Cortex of kidney (tissue), 1 donor: ENCODE results near the gene SQOR.

Experiments used
- DNase-seq: peaks from one replicate; lab custom pipeline; 2025; lab: John Stamatoyannopoulos, UW

Gene SQOR

DNA sequence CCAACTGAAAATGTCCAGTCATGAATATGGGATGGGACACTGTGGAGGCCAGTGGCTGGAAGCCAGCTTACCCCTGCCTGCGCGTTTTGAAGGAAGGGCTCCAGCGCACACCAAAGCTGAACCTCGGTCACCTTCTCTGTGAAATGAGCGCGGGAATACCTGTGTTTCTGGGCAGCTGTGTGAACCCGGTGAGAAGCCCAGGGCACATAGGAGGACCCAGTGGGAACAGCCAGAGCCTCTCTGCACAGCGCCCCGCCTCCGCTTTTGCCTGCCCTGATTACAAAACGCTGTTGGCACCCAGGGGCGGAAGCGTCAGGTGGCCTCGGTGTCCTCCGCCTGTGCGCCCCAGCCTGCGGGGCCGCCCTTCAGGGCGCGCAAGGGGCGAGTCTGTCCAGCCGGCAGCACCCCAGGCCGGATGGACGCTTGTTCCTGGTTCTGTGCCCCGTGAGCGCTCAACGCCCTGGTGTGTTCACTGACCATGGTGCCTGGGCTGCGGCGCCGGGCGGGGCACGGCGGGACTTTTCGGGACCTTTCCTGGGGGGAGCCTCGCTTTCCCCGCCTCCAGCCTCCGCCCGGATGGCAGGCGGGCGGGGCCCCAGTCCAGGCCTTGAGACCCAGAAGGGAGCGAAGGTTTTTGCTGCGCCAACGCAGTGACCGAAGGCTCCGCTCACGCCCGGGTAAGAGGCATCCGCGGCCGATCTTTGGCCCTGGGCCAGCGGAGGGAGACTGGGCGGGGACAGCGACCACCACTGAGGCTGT, at the start of gene SQOR:
SQOR (plus strand) TSS at position 598 of the 759 bp plus-strand sequence. CDS start 23,895 bp downstream, outside the sequence.
- DNase-seq: no peak

DNA sequence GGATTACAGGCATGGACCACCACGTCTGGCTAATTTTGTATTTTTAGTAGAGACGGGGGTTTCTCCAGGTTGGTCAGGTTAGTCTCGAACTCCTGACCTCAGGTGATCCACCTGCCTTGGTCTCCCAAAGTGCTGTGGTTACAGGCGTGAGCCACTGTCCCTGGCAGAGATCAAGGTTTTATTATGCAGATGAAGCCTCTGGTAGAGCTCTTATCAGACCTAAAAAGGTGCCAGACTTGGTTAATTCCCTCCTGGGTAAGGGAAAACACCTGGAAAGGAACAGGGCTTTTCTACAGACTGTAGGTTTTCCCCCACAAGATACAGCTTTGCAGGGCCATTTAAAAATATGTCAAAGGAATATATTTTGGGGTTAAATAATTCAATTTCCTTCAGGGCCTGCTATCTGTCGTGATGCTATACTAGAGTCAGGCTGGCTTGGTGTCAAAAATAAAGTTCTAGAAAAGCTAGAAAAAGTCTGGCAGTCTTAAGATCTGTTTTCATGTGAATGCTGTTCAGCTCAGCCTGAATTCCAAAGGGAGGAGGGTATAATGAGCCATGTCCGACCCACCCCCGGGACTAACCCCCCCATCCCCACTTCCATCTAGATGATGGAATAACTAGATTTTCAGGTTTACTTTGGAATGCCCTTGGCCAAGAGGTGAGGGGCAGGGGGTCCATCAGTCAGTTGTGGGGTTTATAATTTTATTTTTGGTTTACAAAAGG, 49.6 kb upstream of the SQOR start:
- no peak for DNase-seq

DNA sequence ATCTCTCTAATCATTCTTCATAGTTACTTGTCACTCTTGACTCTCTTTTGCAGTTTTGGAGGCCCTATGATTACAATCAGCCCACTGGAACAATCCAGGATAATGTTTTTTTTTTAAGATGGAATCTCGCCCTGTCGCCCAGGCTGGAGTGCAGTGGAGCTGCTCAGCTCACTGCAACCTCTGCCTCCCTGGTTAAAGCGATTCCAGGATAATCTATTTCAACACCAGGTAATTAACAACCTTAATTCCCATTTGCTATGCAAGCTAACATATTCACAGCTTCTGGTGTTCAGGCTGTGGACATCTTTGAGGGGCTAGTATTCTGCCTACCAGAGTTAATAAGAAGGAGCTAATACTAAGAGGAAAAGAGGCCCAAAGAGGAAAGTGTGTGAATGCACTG, 48.7 kb upstream of the SQOR start:
- no peak for DNase-seq

DNA sequence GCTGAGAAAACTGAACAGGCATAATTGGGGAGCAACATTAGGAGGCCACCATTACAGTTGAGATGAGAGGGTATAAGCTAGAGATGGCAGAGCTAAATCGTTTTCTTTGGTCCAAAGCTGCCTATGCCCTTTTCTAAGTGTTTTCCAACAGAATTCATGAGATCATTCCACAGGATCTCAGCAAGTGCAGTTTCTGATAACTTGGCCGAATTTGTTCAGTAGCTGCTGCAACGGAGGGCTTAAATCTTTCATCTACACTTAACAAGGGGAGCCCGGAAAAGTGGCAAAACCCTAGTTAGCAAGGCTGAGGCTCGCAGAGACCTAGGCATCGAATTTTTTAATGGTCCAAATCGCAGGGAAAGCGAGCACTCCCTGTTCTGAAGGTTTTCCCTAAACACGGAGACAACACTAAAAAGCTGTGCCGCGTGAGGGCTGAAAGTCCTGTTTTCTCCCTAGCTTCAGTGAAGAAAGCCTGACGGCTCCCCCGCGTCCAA, 48.2 kb upstream of the SQOR start:
- no peak for DNase-seq

DNA sequence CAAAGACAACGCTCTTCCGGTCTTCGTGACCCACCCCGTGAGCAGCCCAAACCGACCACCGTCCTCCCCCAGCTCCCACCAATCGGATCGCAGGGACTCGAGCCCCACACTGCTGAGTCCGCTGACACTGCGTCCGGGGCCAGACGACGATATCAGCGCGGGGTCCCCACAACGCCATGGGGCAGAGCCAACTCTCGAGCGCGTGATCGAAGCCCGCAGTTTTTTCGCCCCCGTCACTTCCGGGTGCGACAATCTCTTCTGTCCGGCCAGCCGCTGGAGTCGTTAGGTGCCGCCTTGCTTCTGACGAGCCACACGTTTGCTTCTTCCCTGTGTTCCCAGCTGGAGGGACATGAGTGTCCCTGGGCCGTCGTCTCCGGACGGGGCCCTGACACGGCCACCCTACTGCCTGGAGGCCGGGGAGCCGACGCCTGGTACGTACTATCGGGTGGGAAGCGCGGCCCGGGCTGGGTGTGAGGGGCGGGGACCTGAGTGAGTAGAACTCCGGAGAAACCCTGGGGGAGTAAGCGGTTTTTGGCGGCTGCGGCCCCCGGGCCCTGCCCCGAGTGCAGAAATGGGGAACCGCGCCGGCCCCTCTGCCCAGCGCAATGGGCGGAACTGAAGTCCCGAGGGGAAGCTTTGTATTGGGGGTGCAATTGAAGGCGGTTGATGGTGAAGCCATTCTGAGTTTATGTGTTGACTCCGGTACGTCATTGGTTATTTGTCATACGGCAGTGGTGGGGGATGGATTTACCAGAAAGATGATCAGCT, 47.5 kb upstream of the SQOR start, which contains the start of gene BLOC1S6:
BLOC1S6 (plus strand) TSS at position 285 of the 768 bp plus-strand sequence; CDS start at position 350, 65 bp downstream.
- peak; percentile 16 for DNase-seq

DNA sequence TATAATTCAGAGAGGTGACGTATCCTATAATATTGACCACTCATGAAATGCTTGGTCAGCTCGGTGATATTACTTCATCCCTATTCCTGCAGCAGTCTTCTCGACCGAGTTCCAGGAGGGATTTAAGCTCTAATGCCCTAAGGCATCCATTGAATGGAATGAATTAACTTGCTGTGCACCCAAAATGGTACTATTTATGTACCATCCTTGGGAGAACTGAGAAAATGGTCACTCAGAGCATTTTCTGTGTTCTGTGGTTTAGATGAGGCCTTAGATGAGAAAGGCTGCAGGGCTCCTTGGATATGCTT, 47.0 kb upstream of the SQOR start:
- DNase-seq: no peak

DNA sequence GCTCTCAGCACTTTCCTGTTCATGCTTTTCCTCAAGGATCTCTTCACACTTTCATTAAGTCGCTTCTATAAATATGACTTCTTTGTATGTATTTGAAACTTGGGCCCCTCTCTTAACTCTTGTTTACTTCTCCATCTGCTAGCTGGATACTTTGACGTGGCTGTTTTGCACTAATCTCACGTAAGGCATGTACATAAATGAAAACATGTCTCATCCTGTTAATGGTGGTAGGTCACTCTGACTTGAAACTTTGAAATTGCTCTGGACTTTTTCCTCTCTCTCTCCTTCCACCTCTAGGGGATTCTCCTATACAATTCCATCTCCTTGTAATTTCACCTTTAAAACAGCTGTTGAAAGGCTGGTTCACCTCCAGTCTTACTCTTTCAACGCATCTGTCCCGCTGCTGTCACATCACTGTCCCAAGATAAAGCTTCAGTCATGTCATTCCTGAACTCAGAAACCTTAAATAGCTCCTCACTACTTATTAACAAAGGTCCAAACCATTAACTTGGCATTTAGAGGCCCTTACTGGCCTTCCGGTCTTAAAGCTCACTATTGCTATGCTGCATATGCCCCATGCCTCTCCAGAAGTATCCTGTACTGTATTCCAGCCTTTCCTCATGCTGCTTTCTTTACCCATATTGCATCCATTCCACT, 46.5 kb upstream of the SQOR start:
- no peak for DNase-seq

DNA sequence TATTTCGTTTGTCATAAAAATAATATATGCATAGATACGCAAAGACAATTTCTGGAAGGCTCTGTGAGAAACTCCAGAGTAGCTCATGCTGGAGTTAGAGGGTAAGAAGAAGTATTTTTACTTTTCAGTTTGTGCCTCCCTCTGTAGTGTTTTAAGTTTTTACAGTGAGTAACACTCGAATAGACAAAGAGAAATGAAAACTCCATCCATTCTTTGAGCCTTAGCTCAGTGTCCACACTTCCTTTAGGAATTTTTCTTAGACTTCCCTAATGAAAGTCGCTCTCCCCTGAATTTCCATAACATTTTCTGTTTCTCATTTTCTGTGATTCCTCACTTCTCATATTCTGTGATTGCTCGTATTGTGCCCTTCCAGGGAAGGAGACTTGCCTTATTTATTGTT, 45.6 kb upstream of the SQOR start:
- no peak for DNase-seq

DNA sequence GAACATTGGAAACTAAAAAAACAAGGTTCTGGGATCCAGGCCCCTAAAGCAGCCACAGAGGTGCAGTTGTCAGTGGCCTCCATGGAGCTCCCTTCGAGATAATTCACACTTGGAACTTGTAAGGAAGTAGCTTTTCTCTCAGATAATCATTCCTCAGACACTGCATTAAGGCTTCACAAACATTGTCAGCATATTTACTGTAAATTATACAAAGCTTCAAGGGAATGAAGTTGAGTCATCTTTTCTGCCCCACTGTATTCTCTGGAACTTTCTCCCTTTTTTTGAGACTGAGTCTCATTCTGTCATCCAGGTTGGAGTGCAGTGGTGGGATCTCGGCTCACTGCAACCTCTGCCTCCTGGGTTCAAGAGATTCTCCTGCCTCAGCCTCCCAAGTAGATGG, 40.5 kb upstream of the SQOR start:
- DNase-seq: no peak

DNA sequence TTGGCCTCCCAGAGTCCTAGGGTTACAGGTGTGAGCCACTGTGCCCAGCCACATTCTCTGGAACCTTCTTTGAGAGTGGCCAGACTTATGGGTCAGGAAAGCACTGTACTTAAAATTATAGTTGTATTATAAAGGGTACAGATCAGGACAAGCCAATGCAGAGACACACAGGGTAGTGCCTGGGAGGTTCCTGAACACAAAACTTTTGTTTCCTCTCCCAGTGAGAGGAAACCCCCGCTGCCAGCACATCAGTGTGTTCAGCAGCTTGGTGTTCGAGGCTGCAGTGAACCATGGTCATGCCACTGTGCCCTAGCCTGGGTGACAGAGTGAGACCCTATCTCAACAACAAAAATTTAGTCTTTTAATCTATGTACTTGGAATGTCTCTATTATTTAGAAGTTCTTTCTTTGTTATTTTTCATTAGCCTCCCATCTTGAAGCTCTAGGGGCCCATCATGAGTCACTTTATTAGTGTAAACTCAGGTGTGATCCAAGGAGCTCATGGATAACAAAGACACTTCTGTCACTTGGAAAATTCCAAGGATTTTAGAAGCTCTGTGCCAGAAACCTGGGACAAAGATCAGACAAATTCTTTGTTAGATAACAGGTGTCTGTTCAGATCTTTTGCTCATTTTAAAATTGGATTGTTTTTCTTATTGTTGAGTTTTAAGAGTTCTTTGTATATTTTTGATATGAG, 39.8 kb upstream of the SQOR start:
- DNase-seq: no peak

DNA sequence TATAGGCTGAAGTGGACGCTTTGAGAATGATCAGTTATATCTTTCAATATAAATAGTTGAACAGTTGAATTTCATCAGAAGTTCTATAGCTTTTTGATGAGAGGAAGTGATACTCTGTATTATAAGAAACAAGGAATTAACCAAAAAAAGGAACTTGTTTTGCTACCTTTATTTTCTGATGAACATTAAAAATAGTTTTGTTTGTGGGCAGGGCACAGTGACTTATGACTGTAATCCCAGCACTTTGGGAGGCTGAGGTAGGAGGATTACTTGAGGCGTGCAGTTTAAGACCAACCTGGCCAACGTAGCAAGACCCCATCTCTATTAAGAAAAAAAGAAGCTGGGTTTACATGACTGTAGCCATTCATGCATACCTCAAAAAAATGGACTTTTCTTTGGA, 30.9 kb upstream of the SQOR start:
- DNase-seq: no peak

DNA sequence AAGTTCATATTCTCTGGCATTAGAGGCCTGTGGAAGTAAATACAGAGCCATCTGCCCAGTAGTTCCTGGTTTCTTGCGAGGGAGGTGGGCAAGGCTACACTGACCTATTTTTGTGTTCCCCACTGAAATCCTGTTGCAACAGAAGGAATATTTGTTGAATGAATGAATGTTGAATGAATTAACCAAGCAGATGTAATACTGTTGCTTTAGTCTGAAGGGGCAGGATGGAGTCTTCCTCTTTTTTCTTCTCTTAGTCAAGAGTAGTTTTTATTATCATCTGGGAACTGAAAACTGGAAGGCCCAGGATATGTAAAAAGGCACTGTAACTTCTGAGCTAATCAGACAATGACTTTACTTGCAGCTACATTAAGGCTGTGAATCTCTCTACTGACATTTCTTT, 30.5 kb upstream of the SQOR start:
- DNase-seq: no peak

DNA sequence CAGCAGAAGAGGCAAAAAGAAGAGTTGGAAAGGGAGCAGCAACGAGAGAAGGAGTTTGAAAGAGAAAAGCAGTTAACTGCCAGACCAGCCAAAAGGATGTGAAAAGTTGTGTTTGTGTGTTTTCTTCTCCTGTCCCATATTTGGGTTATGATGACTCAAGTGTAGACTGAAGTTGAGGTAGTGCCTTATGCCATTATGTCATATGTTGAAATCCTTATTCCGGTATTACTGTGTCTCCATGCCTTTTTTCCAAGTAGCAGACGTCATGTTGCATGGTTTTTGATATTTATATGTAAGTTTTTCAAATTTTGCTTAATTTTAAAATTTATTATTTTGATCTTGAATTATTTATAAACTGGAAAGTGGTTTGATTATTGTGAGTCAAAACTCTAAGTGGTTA, 28.4 kb upstream of the SQOR start:
- no peak for DNase-seq

DNA sequence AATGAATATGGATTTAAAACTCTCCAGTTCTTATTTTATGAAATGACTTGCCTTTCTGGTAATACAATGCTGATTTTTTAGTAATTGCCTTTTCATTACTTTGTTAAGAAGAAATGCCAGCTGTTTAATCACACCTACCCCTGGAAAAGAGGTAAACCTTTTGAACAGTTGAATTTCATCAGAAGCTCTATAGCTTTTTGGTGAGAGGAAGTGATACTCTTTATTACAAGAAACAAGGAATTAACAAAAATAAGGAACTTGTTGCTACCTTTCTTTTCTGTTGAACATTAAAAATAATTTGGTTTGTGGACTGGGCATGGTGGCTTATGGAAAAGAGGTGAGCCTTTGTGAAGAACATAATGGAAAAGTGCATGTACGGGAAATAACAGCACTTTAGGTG, 28.0 kb upstream of the SQOR start:
- DNase-seq: no peak

DNA sequence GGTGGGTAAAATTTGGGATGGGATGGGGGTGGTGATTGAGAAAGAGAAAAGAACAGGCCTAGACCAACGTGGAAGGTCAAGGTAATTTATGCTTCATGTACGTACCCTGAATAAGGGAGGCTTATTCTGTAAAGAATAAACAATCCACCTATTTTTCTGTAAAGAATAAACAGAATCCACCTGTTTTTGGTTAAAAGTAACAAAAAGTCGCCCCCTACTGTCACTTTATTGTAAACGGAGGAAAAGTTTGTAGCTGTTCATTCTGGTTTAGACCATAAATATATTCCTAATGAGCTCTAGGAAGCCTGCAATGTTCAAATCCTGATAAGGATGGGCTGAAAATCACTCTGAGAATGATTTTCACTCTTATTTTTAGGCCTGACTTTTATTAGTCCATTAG, 23.5 kb upstream of the SQOR start:
- DNase-seq: no peak

DNA sequence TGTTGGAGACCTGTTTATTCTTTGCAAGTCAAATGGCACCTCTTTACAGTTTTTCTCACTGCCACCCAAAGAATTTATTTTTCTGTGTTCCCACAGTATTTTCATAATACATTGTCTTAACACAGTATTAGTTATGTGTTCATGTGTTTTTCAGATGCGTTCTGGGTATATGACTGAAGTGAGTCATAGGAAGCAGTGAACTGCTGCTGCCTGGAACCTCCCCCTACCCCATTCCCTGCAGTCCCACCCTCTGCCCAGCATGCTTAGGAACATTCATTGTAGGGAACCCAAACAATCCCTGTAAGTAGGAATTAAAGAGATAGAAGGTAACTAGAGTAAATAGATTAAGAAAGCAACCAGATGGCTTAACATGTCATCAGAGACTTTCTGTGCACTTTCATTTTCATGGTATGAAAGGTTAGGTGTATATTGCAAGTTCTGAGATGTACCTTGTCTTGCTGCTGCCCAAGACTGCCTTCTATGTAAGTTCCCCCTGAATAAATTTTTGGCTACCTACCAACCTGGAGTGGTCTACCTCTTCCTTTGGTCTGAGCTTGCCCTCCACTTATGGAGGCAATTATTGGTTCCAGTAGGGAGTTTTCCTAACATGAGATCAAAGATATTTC, 21.9 kb upstream of the SQOR start:
- DNase-seq: no peak

DNA sequence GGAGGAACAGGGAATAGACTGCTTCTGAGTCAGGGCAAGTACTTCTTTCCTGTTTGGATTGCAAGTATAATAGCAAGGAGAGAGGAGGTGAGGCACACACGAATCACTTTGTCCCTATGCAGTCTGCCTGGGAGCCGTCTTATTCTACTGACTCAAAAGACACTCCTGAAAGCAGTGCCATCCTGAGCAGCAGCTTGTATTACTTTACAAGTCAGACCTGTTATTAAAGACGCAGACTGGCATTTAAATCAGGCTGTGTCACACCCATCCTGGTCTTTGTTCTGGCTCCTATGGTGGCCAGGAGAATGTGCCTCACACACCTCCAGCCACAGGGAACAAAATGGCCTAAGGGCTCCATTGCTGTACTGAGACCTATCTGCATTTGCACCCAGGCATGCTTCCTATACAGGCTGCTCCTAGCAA, 17.9 kb upstream of the SQOR start:
- no peak for DNase-seq

DNA sequence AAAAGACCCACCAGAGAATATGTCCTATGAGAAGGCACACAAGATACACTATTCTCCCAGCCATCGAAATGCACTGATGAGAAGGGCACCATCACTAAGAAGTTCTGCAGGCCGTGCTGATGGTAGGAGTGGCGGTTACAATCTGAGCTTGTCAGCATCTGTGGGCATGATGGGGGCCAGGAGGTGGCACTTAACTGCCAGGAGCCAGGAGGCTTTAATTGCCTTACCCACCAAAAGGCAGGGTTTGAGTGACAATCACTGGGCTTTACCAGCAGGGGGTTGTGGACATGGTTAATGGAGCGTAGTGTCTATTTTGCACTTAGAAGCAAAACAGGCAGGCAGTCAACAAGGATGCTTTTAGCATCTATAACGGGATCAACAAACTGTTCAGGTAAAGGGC, 16.0 kb upstream of the SQOR start:
- DNase-seq: no peak

DNA sequence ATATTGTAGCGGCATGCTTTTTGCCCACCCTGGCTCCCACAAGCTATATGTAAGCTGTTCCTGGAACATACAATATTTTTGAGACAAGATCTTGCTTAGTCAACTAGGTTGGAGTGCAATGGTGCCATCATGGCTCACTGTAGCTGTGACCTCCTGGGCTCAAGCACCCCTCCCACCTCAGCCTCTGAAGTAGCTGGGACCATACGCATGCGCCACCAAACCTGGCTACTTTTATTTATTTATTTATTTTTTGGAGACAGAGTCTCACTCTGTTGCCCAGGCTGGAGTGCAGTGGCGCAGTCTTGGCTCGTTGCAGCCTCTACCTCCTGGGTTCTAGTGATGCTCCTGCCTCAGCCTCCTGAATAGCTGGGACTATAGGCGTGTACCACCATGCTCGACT, 6.7 kb upstream of the SQOR start:
- no peak for DNase-seq

DNA sequence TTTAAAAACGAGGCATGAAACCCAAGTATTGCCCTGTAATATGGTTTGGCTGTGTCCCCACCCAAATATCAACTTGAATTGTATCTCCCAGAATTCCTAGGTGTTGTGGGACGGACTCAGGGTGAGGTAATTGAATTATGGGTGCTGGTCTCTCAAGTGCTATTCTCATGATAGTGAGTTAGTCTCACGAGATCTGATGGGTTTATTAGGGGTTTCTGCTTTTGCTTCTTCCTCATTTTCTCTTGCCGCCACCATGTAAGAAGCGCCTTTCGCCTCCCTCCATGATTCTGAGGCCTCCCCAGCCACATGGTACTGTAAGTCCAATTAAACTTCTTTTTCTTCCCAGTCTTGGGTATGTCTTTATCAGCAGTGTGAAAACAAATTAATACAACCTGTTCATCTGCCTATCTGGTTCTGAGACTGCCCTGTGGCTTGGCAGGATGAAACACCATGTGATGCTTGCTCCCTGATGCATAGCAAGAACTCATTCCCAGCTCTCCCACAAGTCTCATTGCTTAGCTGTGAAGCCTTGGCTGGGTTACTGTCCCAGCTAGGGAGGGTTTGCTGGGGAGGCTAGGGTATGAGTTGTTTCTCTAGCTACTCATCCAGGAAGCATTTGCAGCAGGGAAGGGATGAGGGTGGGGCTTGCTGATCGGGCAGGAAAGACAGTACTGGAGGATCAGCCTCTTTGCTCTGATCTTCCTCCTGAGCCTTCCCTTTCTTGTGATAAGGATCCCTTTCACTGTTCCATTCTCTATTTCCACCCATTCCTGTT, 3.7 kb upstream of the SQOR start:
- DNase-seq: no peak
